ENCODE results near the gene MYH8.

Gene MYH8

GRCh38 chr17:10421900-10422542 lies at the start of gene MYH8:
MYH8 (minus strand) TSS chr17:10421950; CDS start chr17:10420227, 1,723 bp downstream.
- no peak for DNase-seq

DNA sequence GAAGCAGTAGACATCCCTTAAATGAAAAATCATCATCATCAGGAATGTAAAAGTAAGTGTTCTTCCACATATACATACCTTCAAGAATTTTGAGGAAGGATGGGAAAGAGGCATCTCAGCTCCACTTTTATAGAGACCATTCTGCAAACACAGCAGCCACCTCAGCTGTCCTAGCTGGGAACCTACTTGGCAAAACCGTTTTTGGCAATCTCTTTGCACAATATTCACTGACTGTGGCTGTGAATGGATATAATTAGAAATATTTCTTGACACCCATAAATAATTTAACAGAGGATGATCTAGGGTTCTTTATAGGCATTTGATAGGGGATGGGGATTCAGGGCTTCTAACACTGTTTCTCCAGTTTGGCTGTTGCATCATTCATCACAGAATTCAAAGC lies 47.7 kb upstream of the MYH8 start, which contains the start of gene MYH4:
Gene MYH4, minus strand, starts transcription at position 101 of the 400 bp plus-strand sequence. CDS start 2,814 bp downstream, outside the sequence.
- DNase-seq: no peak

DNA sequence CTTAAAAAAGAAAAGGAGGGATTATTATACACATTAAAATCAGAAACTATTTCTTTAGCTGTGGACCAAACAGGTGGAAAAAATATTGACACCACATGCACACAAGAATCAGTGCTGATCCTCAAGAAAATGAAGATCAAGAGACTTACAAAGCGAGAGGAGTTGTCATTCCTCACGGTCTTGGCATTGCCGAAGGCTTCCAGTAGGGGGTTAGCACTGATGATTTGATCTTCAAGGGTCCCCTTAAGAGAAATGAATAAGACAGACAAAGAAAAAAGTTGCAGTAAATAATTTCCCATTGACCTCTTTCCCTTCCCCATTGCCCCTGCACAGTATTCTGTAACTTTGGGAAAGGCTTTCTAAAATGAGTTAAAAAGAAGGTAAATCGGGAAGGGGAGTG lies 41.7 kb upstream of the MYH8 start:
- DNase-seq: no peak

GRCh38 chr17:10460062-10460461 lies 38.3 kb upstream of the MYH8 start:
- DNase-seq: no peak

- DNase-seq: no peak
Observed at GRCh38 chr17:10458701-10459100, 37.0 kb upstream of the MYH8 start.

DNA sequence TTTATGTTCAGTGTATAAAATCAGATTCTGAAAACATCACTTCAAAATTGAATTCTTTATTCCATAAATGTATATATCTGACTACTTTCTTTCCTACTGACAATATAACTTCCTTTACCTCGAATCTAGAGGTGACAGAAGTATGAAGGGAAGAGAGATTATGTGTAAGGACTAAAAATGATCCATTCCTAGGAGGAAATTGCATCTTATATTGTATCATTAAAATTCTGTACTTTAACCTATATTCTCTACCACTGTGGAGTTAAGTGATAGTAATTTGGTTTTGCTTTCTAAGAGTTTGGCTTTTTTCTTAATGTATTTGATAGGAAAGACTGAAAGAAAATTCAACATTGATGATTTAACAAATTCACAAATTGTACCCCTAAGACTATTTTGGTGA lies 36.2 kb upstream of the MYH8 start:
- DNase-seq: no peak

DNA sequence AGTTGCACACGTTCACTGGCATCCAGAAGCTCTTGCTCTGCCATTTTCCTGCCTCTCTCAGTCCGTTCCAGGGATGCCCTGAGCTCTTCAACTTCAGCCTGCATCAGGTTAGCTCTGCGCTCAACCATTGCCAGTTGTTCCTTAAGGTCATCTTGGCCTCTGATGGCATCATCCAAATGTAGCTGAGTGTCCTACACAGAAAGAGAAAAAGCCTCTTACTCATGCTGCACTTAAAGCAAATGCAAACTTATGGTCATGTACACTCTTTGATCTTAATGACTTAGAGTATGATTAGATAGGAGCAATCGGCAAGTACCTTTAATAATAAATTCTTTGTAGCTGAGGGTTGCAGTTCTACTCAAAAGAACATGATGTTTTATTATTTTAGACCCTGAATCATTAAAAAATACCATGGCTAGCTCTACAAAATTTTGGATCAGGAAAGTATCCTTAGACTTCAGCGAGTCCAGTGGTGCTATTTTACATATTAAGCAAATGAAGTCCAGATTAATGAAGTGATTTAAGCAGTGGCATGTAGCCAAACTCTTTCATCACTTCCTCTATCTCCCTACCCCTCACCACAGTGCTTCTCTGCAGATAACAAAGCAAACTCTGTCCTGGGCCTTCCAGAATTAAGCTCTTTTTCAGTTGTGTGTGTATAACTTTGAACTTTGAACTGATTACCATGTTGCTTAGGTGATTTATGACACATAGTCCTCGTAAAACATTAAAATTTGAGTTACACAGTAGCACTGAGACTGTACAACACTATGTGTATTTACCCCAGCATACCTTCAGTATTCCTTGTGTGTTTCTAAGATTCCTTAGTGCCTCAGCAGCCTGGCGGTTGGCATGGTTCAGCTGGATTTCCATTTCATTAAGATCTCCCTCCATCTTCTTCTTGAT lies 25.5 kb upstream of the MYH8 start:
- no peak for DNase-seq

DNA sequence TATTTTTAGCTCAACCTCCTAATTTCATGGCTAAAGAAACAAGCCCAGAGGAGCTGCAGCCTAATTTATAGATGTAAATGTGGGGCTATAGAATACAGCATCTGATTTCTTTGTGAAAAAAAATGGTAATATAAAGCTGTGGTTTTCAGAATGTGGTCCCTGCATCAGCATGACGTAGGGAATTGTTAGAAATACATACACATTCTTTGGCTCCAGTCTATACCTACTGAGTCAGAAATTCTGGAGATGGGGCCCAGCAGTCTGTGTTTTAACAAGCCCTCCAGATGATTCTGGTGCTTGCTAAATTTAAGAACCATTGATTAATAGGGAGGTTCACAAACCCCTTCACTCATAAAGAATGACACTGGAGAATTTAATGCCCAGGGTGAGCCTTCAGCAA lies 18.1 kb upstream of the MYH8 start:
- DNase-seq: no peak

DNA sequence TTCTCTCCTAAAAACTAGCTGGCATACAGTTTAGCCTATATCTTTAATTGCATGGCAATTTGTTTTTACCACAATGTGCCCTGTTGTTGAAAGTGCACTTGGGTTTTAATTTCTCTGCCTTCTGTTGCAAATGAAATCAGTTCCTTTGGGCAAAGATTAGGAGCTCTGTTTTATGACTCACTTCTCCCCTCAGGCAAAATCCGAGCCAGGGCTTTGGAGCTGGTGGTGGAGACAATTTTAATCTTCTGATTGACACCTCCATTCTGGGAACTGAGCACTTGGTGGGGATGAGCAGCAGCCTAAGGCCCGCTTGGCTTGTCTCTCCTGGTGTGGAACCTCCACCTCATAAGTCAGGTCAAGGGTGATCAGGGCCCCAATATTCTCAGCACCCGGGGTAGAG lies 13.3 kb upstream of the MYH8 start:
- DNase-seq: no peak

- DNase-seq: no peak
Observed at GRCh38 chr17:10429421-10430045, 7.8 kb upstream of the MYH8 start.

GRCh38 chr17:10428781-10429180 lies 7.0 kb upstream of the MYH8 start:
- no peak for DNase-seq

DNA sequence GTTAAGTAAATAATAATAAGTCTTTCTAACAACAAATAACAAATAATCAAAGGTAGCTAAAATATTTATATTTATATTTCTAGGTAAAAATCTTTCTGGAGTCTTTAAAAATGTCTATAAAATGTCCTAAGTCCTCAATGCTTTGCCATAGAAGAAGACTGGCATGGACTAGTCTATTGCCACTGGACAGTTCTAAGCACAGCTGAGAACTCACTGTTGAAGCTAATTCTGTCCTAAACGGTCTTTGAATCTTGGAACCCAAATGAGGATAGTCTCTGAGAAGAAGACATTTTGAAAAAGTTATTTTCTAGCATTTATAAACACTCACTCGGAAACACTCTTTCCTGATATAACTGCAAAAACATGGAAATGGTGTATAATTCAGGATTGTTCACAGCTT lies 539 bp downstream of the MYH8 start:
- DNase-seq: no peak

DNA sequence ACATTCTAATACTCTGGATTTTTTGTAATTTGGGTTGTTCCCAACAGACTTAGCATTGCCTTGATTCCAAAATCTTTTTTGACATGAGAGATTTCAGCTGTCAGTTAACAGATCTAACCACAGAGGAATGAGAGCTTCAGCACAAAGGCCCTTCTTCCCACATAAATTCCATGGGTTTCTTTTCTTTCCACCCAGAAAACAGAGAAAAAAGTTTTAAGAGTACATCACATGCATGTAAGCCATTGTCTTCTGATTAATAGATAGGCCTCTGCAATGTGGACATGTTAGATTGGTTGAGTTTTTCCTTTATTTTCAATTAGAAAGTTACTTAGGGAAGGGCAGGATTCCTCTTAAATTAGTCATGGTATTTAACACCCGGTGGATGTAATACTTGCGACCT lies 939 bp downstream of the MYH8 start:
- DNase-seq: no peak

DNA sequence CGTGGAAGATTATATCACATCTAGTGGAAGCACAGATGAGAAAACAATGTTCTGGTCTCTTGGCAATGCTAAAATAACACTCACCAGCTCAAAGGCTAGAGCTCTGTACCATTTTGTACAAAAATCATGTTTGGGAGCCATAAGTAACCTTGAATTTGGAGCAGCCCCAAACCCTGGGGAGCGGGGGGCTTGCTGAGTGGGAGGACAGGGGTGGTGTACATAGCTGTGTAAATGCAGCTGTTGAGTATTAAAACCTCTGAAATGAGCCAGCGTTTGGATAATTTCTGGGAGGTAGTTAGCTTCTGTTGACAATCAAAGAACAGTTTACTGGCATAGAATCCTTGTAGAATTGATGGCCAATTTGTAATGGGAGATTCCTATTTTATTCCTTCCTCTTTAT lies 4.3 kb downstream of the MYH8 start:
- no peak for DNase-seq

GRCh38 chr17:10415161-10415560 lies 6.6 kb downstream of the MYH8 start:
- no peak for DNase-seq

DNA sequence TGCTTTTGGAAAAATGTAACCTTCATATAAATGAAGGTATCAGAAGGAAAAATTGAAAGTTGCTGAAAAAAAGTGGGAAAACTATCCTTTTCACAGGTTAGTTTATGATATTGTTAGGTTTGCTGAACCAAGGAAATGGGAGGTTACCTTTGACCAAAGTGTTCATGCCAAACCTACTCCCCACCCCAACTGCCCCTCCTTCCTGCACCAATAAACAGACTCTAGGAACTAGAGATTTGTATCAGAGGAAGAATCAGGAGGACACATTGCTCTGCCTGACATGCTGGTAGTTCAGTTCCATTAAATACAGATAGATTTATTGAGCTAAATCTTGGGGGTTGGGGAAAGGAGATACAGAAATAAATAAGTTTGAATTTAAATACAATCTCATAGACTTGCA lies 18.2 kb downstream of the MYH8 start:
- DNase-seq: no peak

DNA sequence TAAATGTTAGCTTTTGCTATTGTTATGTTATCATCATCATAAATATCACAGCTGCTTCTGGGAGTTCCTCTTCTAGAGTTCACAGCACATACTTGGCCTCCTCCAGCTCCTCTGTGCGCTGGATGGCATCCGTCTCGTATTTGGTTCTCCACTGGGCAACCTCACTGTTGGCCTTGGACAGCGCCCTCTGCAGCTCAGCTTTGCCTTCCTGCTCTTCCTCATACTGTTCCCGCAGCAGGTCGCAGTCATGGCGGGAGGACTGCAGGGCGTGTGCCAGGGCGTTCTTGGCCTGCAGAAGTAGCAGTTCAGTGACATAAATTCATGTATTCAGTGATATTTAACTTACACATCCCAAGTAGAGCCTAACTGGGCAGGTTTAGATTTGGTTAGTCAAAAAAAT lies 23.4 kb downstream of the MYH8 start:
- DNase-seq: no peak

- no peak for DNase-seq
Observed at GRCh38 chr17:10396524-10397163, 25.1 kb downstream of the MYH8 start.

DNA sequence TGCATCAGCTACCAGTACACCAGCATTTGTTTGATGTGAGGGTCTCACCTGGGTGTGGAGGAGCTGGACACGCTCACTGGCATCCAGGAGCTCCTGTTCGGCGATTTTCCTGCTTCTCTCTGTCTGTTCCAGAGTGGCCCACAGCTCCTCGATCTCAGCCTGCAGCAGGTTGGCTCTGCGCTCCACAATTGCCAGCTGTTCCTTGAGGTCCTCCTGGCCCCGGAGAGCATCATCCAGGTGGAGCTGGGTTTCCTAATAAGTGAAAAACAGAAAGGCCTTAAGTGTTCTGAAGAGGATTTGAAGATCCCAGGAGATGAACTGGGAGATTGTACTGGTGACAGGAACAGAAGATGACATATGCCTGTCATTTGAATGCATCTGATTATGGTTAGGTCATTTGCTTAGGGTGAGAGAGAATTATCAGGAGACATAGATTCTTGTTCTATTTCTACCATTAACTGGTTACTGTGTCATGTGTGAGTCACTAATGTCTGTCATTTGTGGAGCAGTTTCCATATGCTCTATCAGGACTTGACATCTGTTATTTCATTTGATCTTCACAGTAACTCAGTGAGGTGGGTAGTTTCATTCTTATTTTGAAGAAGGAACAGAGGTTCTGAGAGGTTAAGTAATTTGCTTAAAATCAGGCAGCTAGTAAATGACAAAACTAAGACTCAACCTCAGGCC lies 27.4 kb downstream of the MYH8 start:
- DNase-seq: no peak

- DNase-seq: no peak
Observed at GRCh38 chr17:10392880-10393279, 28.9 kb downstream of the MYH8 start.

GRCh38 chr17:10385871-10386270 lies 35.9 kb downstream of the MYH8 start:
- no peak for DNase-seq

GRCh38 chr17:10384175-10384574 lies 37.6 kb downstream of the MYH8 start:
- DNase-seq: no peak

All from stimulated activated CD8-positive, alpha-beta memory T cell treated with anti-CD3 and anti-CD28 coated beads, Interleukin-4, amount 100 ng/mL, for 48 hours (primary cell).